AG04450 (cell line): ENCODE results near the gene AGO3. TPM values are rescaled to one million over a fixed set of nuclear protein-coding genes. Genes with fewer than 3 reads are reported as not detected.

Source experiments
- CTCF ChIA-PET: fragments of 300-600, 350-600 bp; formaldehyde crosslinking; extraction: SDS; loops from one replicate; lab custom pipeline; 2022; ENCODE audit warnings: antibody characterized with exemption, inconsistent platforms; lab: Charles Lee
- POLR2A ChIA-PET: fragments of 350-600 bp; formaldehyde crosslinking; extraction: SDS; loops from one replicate; lab custom pipeline; 2021; ENCODE audit warnings: antibody characterized with exemption, inconsistent platforms; lab: Yijun Ruan, JAX
- DNase-seq: peaks from one replicate; pipeline ENCODE4 v3.0.0-alpha.2; 2011; ENCODE audit warnings: low read depth, low spot score
- H3K27ac ChIP-seq: one replicate; pipeline ENCODE4 v1.5.1; 2012; ENCODE audit warnings: low read depth, low read length, control low read depth
- H3K27me3 ChIP-seq: one replicate; pipeline ENCODE4 v1.6.0; 2012; ENCODE audit warnings: low read length; ENCODE audit not compliant: control insufficient read depth, insufficient read depth
- H3K4me3 ChIP-seq: 2 replicates; pipeline ENCODE4 v1.5.1; 2011; ENCODE audit warnings: mild to moderate bottlenecking, low read depth, low read length, control low read depth
- H3K9me3 ChIP-seq: 2 replicates; pipeline ENCODE4 v1.5.1; 2012; ENCODE audit warnings: low read length; ENCODE audit not compliant: control insufficient read depth, insufficient read depth
- CTCF ChIP-seq: IDR thresholded peaks from 2 replicates; pipeline ENCODE4 v1.5.1; 2011; ENCODE audit warnings: low read depth, low read length, control low read depth, inconsistent platforms
- polyA plus RNA-seq: library from polyadenylated mRNA; depleted of rRNA; stranded (reverse); fragments of >200 nt; gene quantifications from 2 replicates; pipeline ENCODE4 v1.2.3, GENCODE V29; 2011

AGO3 gene
- polyA plus RNA-seq, 1 experiment, result 22.5 TPM

GRCh38 chr1:36080801-36081200 lies 149.9 kb downstream of the AGO3 start:
- no peak for TF ChIP-seq CTCF
- DNase-seq, result no peak
- Histone ChIP-seq H3K4me3 (no peak overlapping the region), H3K27ac (no peak overlapping the region), H3K9me3 (no peaks in the 10 kb centered on the region), H3K27me3 (no peaks in the 10 kb centered on the region)
- ChIA-PET POLR2A (no interaction called here), CTCF (interaction anchor here (1.3 kb wide), 1 partner anchor 53 kb away, joined by 3 read pairs; no protein-coding TSS in a partner anchor)

GRCh38 chr1:36081926-36082485 lies 151.1 kb downstream of the AGO3 start:
- POLR2A ChIA-PET, result no interaction called here
- CTCF ChIA-PET, result no interaction called here
- TF ChIP-seq CTCF, result no peak
- Histone ChIP-seq H3K27ac (no peak overlapping the region), H3K4me3 (no peak overlapping the region), H3K9me3 (no peaks in the 10 kb centered on the region), H3K27me3 (no peaks in the 10 kb centered on the region)
- DNase-seq, result no peak

- no peak for TF ChIP-seq CTCF
- ChIA-PET POLR2A (interaction anchor here (0.8 kb wide), 1 partner anchor 152 kb away, joined by 5 read pairs; the partner anchor contains the start of gene AGO3), CTCF (interaction anchor here (0.8 kb wide), 1 partner anchor 217 kb away, joined by 3 read pairs; no protein-coding TSS in a partner anchor)
- DNase-seq, result no peak
- H3K9me3 ChIP-seq, result no peaks in the 10 kb centered on the region
- H3K27ac ChIP-seq, result no peak overlapping the region
- no peaks in the 10 kb centered on the region for H3K27me3 ChIP-seq
- no peak overlapping the region for H3K4me3 ChIP-seq
Measured at GRCh38 chr1:36083219-36083618, 152.3 kb downstream of the AGO3 start.

- Histone ChIP-seq H3K27ac (no peak within 1 kb of the TSS), H3K4me3 (peak within 1 kb of the TSS; percentile 57), H3K27me3 (no peaks in the 10 kb centered on the region), H3K9me3 (no peaks in the 10 kb centered on the region)
- ChIA-PET POLR2A (interaction anchor here (0.8 to 0.9 kb wide), 2 partner anchors 140 to 153 kb away, joined by 3 to 5 read pairs; partner anchors contain the start of genes AGO3 and THRAP3), CTCF (interaction anchor here (0.8 to 1.6 kb wide), 3 partner anchors 51 to 217 kb away, joined by 3 read pairs; no protein-coding TSS in a partner anchor)
- no peak for TF ChIP-seq CTCF
- no peak for DNase-seq
Measured at GRCh38 chr1:36083635-36084496, 153.0 kb downstream of the AGO3 start, which contains the start of gene TEKT2. Gene TEKT2 (plus strand): TSS chr1:36084094. CDS start chr1:36084922, 828 bp downstream.
